H1 (cell line): Measurements from ENCODE around the gene TNS3.

Experiments used
- ATF2 ChIP-seq: IDR thresholded peaks from 2 replicates; pipeline ENCODE4 v1.6.1; 2012; ENCODE audit warnings: low read length, inconsistent platforms
- CTCF ChIP-seq, 3 experiments: IDR thresholded peaks; 1 replicate in 2 of 3; 2 replicates in 1 of 3; pipeline versions ENCODE4 v1.5.1 to v1.6.1; 2011; ENCODE audit warnings: low read length in 3 of 3, mild to moderate bottlenecking in 3 of 3, inconsistent platforms in 2 of 3, low read depth in 1 of 3, moderate library complexity in 1 of 3; ENCODE audit not compliant: insufficient read depth in 1 of 3; ENCODE audit errors: control extremely low read depth in 1 of 3
- EP300 ChIP-seq, 2 experiments: IDR thresholded peaks; 1 replicate in 1 of 2; 2 replicates in 1 of 2; pipeline ENCODE4 v1.6.1; 2011 to 2012; ENCODE audit warnings: low read depth in 2 of 2, low read length in 2 of 2, mild to moderate bottlenecking in 2 of 2, borderline replicate concordance in 1 of 2, inconsistent platforms in 1 of 2, moderate library complexity in 1 of 2
- EZH2 ChIP-seq: fragments of 200-600 bp; sonication (generic); IDR thresholded peaks from 2 replicates; pipeline ENCODE4 v1.7.1; 2012; ENCODE audit warnings: low read depth, mild to moderate bottlenecking, moderate library complexity, low read length, inconsistent platforms; ENCODE audit not compliant: severe bottlenecking
- GTF2F1 ChIP-seq: IDR thresholded peaks from 2 replicates; pipeline ENCODE4 v1.6.1; 2012; ENCODE audit warnings: low read depth, low read length, improper control_type of control experiment, borderline replicate concordance
- MAFK ChIP-seq: IDR thresholded peaks from 2 replicates; pipeline ENCODE4 v1.6.1; 2012; ENCODE audit warnings: low read depth, mild to moderate bottlenecking, improper control_type of control experiment, low read length
- POLR2AphosphoS5 ChIP-seq: IDR thresholded peaks from 2 replicates; pipeline ENCODE4 v1.6.1; 2011; ENCODE audit warnings: low read depth, low read length
- RXRA ChIP-seq: IDR thresholded peaks from 2 replicates; pipeline ENCODE4 v1.6.1; 2011; ENCODE audit warnings: low read depth, mild to moderate bottlenecking, low read length, moderate library complexity; ENCODE audit not compliant: insufficient read depth
- SIN3A ChIP-seq, 2 experiments: IDR thresholded peaks in 1 of 2; conservative IDR thresholded peaks in 1 of 2; 2 replicates each; pipeline ENCODE4 v1.6.1; 2011 to 2012; ENCODE audit warnings: low read length in 2 of 2, improper control_type of control experiment in 1 of 2, low read depth in 1 of 2, mild to moderate bottlenecking in 1 of 2
- SRF ChIP-seq: IDR thresholded peaks from 2 replicates; pipeline ENCODE4 v1.6.1; 2011; ENCODE audit warnings: mild to moderate bottlenecking, low read depth, low read length, moderate library complexity
- TEAD4 ChIP-seq: IDR thresholded peaks from 2 replicates; pipeline ENCODE4 v1.6.1; 2012; ENCODE audit warnings: low read depth, low read length, inconsistent platforms, mixed read lengths

GRCh38 chr7:47327346-47327697 is 254.6 kb downstream of the TNS3 start:
- TF ChIP-seq CTCF (IDR thresholded peaks at IDR 0.05; ENCODE audit: control extremely low read depth in 1 of 3, insufficient read depth in 1 of 3, low read depth in 1 of 3, low read length in 3 of 3) (no peak), RXRA (no peak), EP300 (IDR thresholded peaks at IDR 0.05; ENCODE audit: borderline replicate concordance in 1 of 2, low read depth in 2 of 2, low read length in 2 of 2) (no peak), TEAD4 (no peak), EZH2 (no peak), SRF (no peak), POLR2AphosphoS5 (no peak), GTF2F1 (no peak), MAFK (no peak), ATF2 (no peak), SIN3A (conservative IDR thresholded peaks at IDR 0.05 in 1 of 2, IDR thresholded peaks at IDR 0.05 in 1 of 2; ENCODE audit: low read depth in 1 of 2, low read length in 2 of 2) (no peak)
